H1 (cell line): Measurements from ENCODE around the gene LRRC45. TPM values are rescaled to one million over a fixed set of nuclear protein-coding genes. Genes with fewer than 3 reads are reported as not detected.

ENCODE experiments used
- ATF3 ChIP-seq: IDR thresholded peaks from 2 replicates; pipeline ENCODE4 v1.6.1; 2011; ENCODE audit warnings: low read depth, mild to moderate bottlenecking, low read length; ENCODE audit not compliant: insufficient read depth
- YY1 ChIP-seq: IDR thresholded peaks from 2 replicates; pipeline ENCODE4 v1.6.1; 2011; ENCODE audit warnings: low read depth, mild to moderate bottlenecking, low read length
- polyA plus RNA-seq, 7 experiments: library from polyadenylated mRNA; depleted of rRNA in 3 of 7; stranded (reverse) in 5 of 7; unstranded in 2 of 7; fragments of >200 nt in 5 of 7; fragments of 200-250 nt in 2 of 7; gene quantifications; 1 replicate in 5 of 7; 2 replicates in 1 of 7; 4 replicates in 1 of 7; pipeline versions ENCODE4 v1.2.1 to v1.2.3, GENCODE V29; 2011 to 2013; ENCODE audit warnings: missing spikeins in 2 of 7, mixed read lengths in 2 of 7
- total RNA-seq: library from RNA; stranded (reverse); fragmentation: NEBNext Ultra II Directional; extraction: Animal tissue kit (Norgen Biotek cat#: 25700); gene quantifications from 2 replicates; pipeline ENCODE4 v1.2.1, GENCODE V29; 2021

Gene LRRC45
- total and polyA plus RNA-seq, 2 of the 8 experiments (the other 6 are each of a cell fraction or from before 2014, with no cell fraction given): 11.5 to 29.0 TPM

GRCh38 chr17:82003411-82004381, 19.4 kb upstream of the LRRC45 start (continued):
- TF ChIP-seq ATF3: no peak
- no peak for TF ChIP-seq YY1
